PFSK-1 (cell line): ENCODE measurements around the gene C16orf95.

Experiments
- FOXP2 ChIP-seq: optimal IDR thresholded peaks from 2 replicates; pipeline ENCODE3; 2011; ENCODE audit warnings: borderline replicate concordance, control low read depth, inconsistent platforms; ENCODE audit not compliant: insufficient read depth; ENCODE audit errors: extremely low read length, extremely low read depth
- POLR2AphosphoS5 ChIP-seq: IDR thresholded peaks from 2 replicates; pipeline ENCODE4 v1.6.1; 2012; ENCODE audit warnings: low read depth, mild to moderate bottlenecking, control low read depth, low read length, moderate library complexity
- REST ChIP-seq, 2 experiments: IDR thresholded peaks; 2 replicates each; pipeline versions ENCODE4 v1.6.1 to v1.8.0; 2011 to 2012; ENCODE audit warnings: low read depth in 2 of 2, low read length in 2 of 2, control low read depth in 1 of 2, inconsistent platforms in 1 of 2, mild to moderate bottlenecking in 1 of 2, moderate library complexity in 1 of 2; ENCODE audit not compliant: insufficient read depth in 1 of 2
- SIN3A ChIP-seq: IDR thresholded peaks from 2 replicates; pipeline ENCODE4 v1.6.1; 2012; ENCODE audit warnings: mild to moderate bottlenecking, low read length, moderate library complexity, borderline replicate concordance; ENCODE audit not compliant: insufficient read depth
- TAF1 ChIP-seq: IDR thresholded peaks from 2 replicates; pipeline ENCODE4 v1.6.1; 2012; ENCODE audit warnings: low read length, control low read depth, borderline replicate concordance; ENCODE audit not compliant: insufficient read depth

GRCh38 chr16:87274794-87275193 is 42.4 kb downstream of the C16orf95 start:
- TF ChIP-seq REST (IDR thresholded peaks at IDR 0.05; ENCODE audit: insufficient read depth in 1 of 2, low read depth in 2 of 2, low read length in 2 of 2) (no peak), TAF1 (no peak), POLR2AphosphoS5 (no peak), SIN3A (no peak), FOXP2 (no peak)
